K562 (cell line): Measurements from ENCODE around the gene ARFRP1.

Experiments used
- E2F4 ChIP-seq: sonication (generic); formaldehyde crosslinking; IDR thresholded peaks from 2 replicates; pipeline ENCODE4 v1.8.0; 2022; ENCODE audit warnings: mild to moderate bottlenecking, low read depth, missing genetic modification reagents
- EZH2 ChIP-seq: IDR thresholded peaks from 2 replicates; pipeline ENCODE4 v1.6.1; 2012; ENCODE audit warnings: low read depth, mild to moderate bottlenecking, inconsistent platforms, low read length, borderline replicate concordance
- HNRNPLL ChIP-seq: fragments of 200-400 bp; formaldehyde crosslinking; IDR thresholded peaks from 2 replicates; pipeline ENCODE4 v1.6.1; 2017; ENCODE audit warnings: low read length, low read depth, mild to moderate bottlenecking; ENCODE audit not compliant: poor library complexity, severe bottlenecking
- MBD1 ChIP-seq: fragments of 250-450 bp; sonication (Bioruptor Pico); IDR thresholded peaks from 2 replicates; pipeline ENCODE4 v1.8.0; 2022; ENCODE audit warnings: inconsistent platforms
- RFX5 ChIP-seq: IDR thresholded peaks from 2 replicates; pipeline ENCODE4 v1.6.1; 2011; ENCODE audit warnings: low read depth, mild to moderate bottlenecking, improper control_type of control experiment, low read length
- RNF2 ChIP-seq: sonication (generic); IDR thresholded peaks from 2 replicates; pipeline ENCODE4 v1.6.1; 2016
- SMAD4 ChIP-seq: fragments of 250-450 bp; sonication (Bioruptor Pico); conservative IDR thresholded peaks from 2 replicates; pipeline ENCODE4 v1.8.0; 2021; ENCODE audit warnings: inconsistent platforms, mild to moderate bottlenecking, moderate library complexity
- TCF3 ChIP-seq: sonication (generic); formaldehyde crosslinking; IDR thresholded peaks from 2 replicates; pipeline ENCODE4 v1.4.0; 2020; ENCODE audit warnings: mild to moderate bottlenecking, missing genetic modification reagents
- ZKSCAN3 ChIP-seq: fragments of 250-450 bp; sonication (Bioruptor Pico); IDR thresholded peaks from 2 replicates; pipeline ENCODE4 v1.4.0; 2020
- TF ChIP-seq, protein P1 (sequence below), 2 experiments: fragments of 450-650 bp; formaldehyde crosslinking in 1 of 2; IDR thresholded peaks; 2 replicates each; pipeline versions ENCODE4 v1.4.0 to v1.6.1; 2014 to 2020; ENCODE audit warnings: mild to moderate bottlenecking in 2 of 2, borderline replicate concordance in 1 of 2, low read depth in 1 of 2
- TF ChIP-seq, protein P2 (sequence below), 3 experiments: IDR thresholded peaks in 2 of 3; conservative IDR thresholded peaks in 1 of 3; 2 replicates each; pipeline ENCODE4 v1.5.1; 2011 to 2012; ENCODE audit warnings: low read length in 3 of 3, mild to moderate bottlenecking in 3 of 3, control low read depth in 2 of 3, improper control_type of control experiment in 1 of 3, inconsistent platforms in 1 of 3, low read depth in 1 of 3, mixed read lengths in 1 of 3, moderate library complexity in 1 of 3; ENCODE audit not compliant: insufficient read depth in 2 of 3

DNA sequence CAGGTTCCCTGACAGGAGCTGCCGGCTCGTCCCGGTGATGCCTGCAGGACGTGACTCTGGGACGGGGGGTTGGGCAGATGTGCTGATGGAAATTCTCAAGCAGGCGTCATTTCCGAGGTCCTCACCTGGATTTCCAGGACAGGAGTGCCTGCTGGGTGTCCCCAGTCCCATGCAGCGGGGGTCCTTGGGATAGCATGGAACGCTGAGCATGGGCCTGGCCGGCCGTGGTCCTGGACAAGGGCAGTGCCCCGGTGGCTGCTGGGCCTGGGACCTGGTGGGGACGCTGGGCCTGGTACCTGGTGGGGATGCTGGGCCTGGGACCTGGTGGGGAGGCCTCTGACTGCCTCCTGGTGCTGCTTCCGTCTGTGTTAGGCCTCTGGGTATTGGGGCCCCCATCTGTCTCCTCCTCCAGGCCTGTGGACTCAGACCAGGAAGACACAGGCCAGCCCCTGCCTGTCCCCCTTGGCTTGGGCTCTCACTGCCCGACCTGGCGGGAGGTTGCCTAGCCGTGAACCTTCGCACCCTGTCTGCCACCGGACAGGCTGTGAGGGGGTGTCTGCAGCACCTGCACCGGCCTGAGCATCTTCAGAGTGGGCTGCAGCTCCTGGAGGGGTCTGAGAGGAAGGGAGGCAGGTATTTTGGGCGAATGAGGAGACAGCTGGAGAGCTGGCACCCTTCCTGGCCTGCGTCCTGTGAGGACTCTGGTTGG is 43.5 kb downstream of the ARFRP1 start:
- TF ChIP-seq E2F4 (CRISPR knock-in tag): no peak
- TF ChIP-seq, protein P1, sequence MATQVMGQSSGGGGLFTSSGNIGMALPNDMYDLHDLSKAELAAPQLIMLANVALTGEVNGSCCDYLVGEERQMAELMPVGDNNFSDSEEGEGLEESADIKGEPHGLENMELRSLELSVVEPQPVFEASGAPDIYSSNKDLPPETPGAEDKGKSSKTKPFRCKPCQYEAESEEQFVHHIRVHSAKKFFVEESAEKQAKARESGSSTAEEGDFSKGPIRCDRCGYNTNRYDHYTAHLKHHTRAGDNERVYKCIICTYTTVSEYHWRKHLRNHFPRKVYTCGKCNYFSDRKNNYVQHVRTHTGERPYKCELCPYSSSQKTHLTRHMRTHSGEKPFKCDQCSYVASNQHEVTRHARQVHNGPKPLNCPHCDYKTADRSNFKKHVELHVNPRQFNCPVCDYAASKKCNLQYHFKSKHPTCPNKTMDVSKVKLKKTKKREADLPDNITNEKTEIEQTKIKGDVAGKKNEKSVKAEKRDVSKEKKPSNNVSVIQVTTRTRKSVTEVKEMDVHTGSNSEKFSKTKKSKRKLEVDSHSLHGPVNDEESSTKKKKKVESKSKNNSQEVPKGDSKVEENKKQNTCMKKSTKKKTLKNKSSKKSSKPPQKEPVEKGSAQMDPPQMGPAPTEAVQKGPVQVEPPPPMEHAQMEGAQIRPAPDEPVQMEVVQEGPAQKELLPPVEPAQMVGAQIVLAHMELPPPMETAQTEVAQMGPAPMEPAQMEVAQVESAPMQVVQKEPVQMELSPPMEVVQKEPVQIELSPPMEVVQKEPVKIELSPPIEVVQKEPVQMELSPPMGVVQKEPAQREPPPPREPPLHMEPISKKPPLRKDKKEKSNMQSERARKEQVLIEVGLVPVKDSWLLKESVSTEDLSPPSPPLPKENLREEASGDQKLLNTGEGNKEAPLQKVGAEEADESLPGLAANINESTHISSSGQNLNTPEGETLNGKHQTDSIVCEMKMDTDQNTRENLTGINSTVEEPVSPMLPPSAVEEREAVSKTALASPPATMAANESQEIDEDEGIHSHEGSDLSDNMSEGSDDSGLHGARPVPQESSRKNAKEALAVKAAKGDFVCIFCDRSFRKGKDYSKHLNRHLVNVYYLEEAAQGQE (IDR thresholded peaks at IDR 0.05; ENCODE audit: borderline replicate concordance): no peak
- TF ChIP-seq, protein P1 (CRISPR knock-in tag; IDR thresholded peaks at IDR 0.05; ENCODE audit: low read depth): no peak
- TF ChIP-seq RFX5: no peak
- no peak for TF ChIP-seq ZKSCAN3 (CRISPR knock-in tag)
- TF ChIP-seq TCF3 (CRISPR knock-in tag): no peak
- TF ChIP-seq EZH2: no peak
- no peak for TF ChIP-seq MBD1 (CRISPR knock-in tag)
- TF ChIP-seq, protein P2, sequence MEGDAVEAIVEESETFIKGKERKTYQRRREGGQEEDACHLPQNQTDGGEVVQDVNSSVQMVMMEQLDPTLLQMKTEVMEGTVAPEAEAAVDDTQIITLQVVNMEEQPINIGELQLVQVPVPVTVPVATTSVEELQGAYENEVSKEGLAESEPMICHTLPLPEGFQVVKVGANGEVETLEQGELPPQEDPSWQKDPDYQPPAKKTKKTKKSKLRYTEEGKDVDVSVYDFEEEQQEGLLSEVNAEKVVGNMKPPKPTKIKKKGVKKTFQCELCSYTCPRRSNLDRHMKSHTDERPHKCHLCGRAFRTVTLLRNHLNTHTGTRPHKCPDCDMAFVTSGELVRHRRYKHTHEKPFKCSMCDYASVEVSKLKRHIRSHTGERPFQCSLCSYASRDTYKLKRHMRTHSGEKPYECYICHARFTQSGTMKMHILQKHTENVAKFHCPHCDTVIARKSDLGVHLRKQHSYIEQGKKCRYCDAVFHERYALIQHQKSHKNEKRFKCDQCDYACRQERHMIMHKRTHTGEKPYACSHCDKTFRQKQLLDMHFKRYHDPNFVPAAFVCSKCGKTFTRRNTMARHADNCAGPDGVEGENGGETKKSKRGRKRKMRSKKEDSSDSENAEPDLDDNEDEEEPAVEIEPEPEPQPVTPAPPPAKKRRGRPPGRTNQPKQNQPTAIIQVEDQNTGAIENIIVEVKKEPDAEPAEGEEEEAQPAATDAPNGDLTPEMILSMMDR (IDR thresholded peaks at IDR 0.05 in 2 of 3, conservative IDR thresholded peaks at IDR 0.05 in 1 of 3; ENCODE audit: insufficient read depth in 2 of 3, low read depth in 1 of 3, low read length in 3 of 3): no peak
- no peak for TF ChIP-seq RNF2
- no peak for TF ChIP-seq HNRNPLL
- no peak for TF ChIP-seq SMAD4 (CRISPR knock-in tag)
